Measurements from ENCODE around the gene TMEM53. TPM values are rescaled to one million over a fixed set of nuclear protein-coding genes. Genes with fewer than 3 reads are reported as not detected.

TMEM53 gene
- total RNA-seq (5.6 and 8.1 TPM in 2 replicates), polyA plus RNA-seq (11.6 and 12.4 TPM in 2 replicates), polyA minus RNA-seq (ENCODE audit: low replicate concordance) (15.9 and 37.0 TPM in 2 replicates)
- 16.4 and 16.8 TPM in 2 replicates for polyA plus RNA-seq (2012)

DNA sequence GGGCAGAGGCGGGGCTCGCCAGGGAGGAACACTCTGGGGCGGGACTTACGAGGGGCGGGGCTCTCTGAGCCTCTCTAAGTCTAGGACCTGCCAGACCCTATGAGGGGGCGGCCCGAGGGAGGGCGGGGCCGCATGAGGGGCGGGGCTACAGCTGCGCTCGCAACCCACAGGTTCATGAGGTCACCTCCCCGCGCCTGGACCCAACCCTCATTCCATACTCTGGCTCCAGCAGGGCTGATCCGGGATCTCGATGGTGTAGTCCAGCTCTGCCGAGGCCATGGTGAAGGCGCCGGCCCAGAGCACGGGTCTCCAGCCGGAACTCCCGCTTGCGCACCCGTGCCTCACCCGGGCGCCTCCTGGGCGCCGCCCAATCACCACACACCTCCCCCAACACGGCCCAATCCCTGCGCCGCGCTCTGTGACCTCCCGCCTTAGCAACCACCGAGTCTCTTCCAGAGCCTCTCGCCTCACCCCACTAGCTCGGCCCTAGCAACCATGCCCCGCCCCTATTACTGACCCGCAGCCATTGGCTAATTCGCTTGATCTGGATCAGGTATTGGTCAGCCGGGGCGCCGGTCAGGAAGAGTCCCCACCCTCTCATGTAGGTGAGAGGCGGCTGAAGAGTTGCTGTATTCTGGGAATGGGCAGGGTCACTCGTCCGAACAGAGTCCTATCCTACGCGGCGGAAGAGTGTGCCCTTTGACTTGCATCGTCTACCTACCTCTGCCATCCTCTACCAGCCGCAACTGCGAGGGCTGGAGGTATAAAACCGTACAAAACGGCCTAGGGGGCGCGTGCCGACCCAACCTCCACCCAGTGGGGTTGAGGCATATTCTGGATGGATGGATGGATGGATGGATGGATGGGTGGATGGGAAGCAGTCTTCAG lies at the start of gene TMEM53, which contains the start of gene ARMH1:
TMEM53 (minus strand) TSS at position 369 of the 888 bp plus-strand sequence; CDS start at position 279, 90 bp downstream.
ARMH1 (plus strand) TSS at position 602 of the 888 bp plus-strand sequence. CDS start 14,984 bp downstream, outside the sequence.
- DNase-seq (ENCODE audit: low read depth in 2 of 2): peak; percentile 99

GRCh38 chr1:44723496-44724295 lies 49.4 kb upstream of the TMEM53 start:
- Histone ChIP-seq H3K4me1 (ENCODE audit: control insufficient read depth, extremely low read depth, insufficient read depth, low read length) (peaks cover 3% of the 10 kb centered on the region), H3K9me3 (ENCODE audit: control insufficient read depth, insufficient read depth, low read depth, low read length) (no peaks in the 10 kb centered on the region), H3K4me2 (ENCODE audit: extremely low read depth, insufficient read depth, low read length) (no peak overlapping the region), H3K27ac (ENCODE audit: insufficient read depth, low read length) (no peak overlapping the region), H2AFZ (ENCODE audit: low read length) (no peak overlapping the region), H3K79me2 (ENCODE audit: control insufficient read depth, insufficient read depth, low read length) (no peaks in the 10 kb centered on the region), H3K27me3 (ENCODE audit: control insufficient read depth, insufficient read depth, low read length) (no peaks in the 10 kb centered on the region), H3K4me3 (replicated peaks in 1 of 4; ENCODE audit: control extremely low read depth in 1 of 4, insufficient read depth in 1 of 4, low read depth in 3 of 4, low read length in 4 of 4) (no peak overlapping the region), H3K36me3 (ENCODE audit: control insufficient read depth, insufficient read depth, low read length) (no peaks in the 10 kb centered on the region), H4K20me1 (ENCODE audit: control insufficient read depth, extremely low read depth, insufficient read depth, low read length) (no peaks in the 10 kb centered on the region), H3K9ac (ENCODE audit: insufficient read depth, low read length) (no peak overlapping the region)
- TF ChIP-seq CTCF (conservative IDR thresholded peaks at IDR 0.05 in 1 of 2, IDR thresholded peaks at IDR 0.05 in 1 of 2; ENCODE audit: low read depth in 1 of 2, low read length in 2 of 2) (no peak), EZH2 (IDR thresholded peaks at IDR 0.05; ENCODE audit: low read length, missing control alignments) (no peak)
- DNase-seq (ENCODE audit: low read depth in 2 of 2): no peak

More for the DNA sequence above, at the start of gene TMEM53, which contains the start of gene ARMH1:
- Histone ChIP-seq H3K4me1 (ENCODE audit: control insufficient read depth, extremely low read depth, insufficient read depth, low read length) (peaks cover 16% of the 10 kb centered on the region), H3K9ac (ENCODE audit: insufficient read depth, low read length) (peak within 1 kb of the TSS; percentile 79), H4K20me1 (ENCODE audit: control insufficient read depth, extremely low read depth, insufficient read depth, low read length) (no peaks in the 10 kb centered on the region), H3K9me3 (ENCODE audit: control insufficient read depth, insufficient read depth, low read depth, low read length) (no peaks in the 10 kb centered on the region), H3K27ac (ENCODE audit: insufficient read depth, low read length) (peak within 1 kb of the TSS; percentile 83), H3K36me3 (ENCODE audit: control insufficient read depth, insufficient read depth, low read length) (no peaks in the 10 kb centered on the region), H2AFZ (ENCODE audit: low read length) (peak within 1 kb of the TSS; percentile 60), H3K4me3 (replicated peaks in 1 of 4; ENCODE audit: control extremely low read depth in 1 of 4, insufficient read depth in 1 of 4, low read depth in 3 of 4, low read length in 4 of 4) (peak within 1 kb of the TSS; percentile 40 to 77 (median 60)), H3K4me2 (ENCODE audit: extremely low read depth, insufficient read depth, low read length) (peak within 1 kb of the TSS; percentile 84), H3K27me3 (ENCODE audit: control insufficient read depth, insufficient read depth, low read length) (no peaks in the 10 kb centered on the region), H3K79me2 (ENCODE audit: control insufficient read depth, insufficient read depth, low read length) (no peaks in the 10 kb centered on the region)
- TF ChIP-seq CTCF (conservative IDR thresholded peaks at IDR 0.05 in 1 of 2, IDR thresholded peaks at IDR 0.05 in 1 of 2; ENCODE audit: low read depth in 1 of 2, low read length in 2 of 2) (no peak), EZH2 (IDR thresholded peaks at IDR 0.05; ENCODE audit: low read length, missing control alignments) (no peak)

GRCh38 chr1:44723064-44723463 lies 48.8 kb upstream of the TMEM53 start:
- Histone ChIP-seq H3K9ac (ENCODE audit: insufficient read depth, low read length) (no peak overlapping the region), H3K36me3 (ENCODE audit: control insufficient read depth, insufficient read depth, low read length) (no peaks in the 10 kb centered on the region), H3K79me2 (ENCODE audit: control insufficient read depth, insufficient read depth, low read length) (no peaks in the 10 kb centered on the region), H2AFZ (ENCODE audit: low read length) (no peak overlapping the region), H3K4me1 (ENCODE audit: control insufficient read depth, extremely low read depth, insufficient read depth, low read length) (peaks cover 3% of the 10 kb centered on the region), H3K27me3 (ENCODE audit: control insufficient read depth, insufficient read depth, low read length) (no peaks in the 10 kb centered on the region), H3K27ac (ENCODE audit: insufficient read depth, low read length) (no peak overlapping the region), H3K9me3 (ENCODE audit: control insufficient read depth, insufficient read depth, low read depth, low read length) (no peaks in the 10 kb centered on the region), H3K4me3 (replicated peaks in 1 of 4; ENCODE audit: control extremely low read depth in 1 of 4, insufficient read depth in 1 of 4, low read depth in 3 of 4, low read length in 4 of 4) (no peak overlapping the region), H3K4me2 (ENCODE audit: extremely low read depth, insufficient read depth, low read length) (no peak overlapping the region), H4K20me1 (ENCODE audit: control insufficient read depth, extremely low read depth, insufficient read depth, low read length) (no peaks in the 10 kb centered on the region)
- no peak for TF ChIP-seq EZH2 (IDR thresholded peaks at IDR 0.05; ENCODE audit: low read length, missing control alignments)
- no peak for TF ChIP-seq CTCF (conservative IDR thresholded peaks at IDR 0.05 in 1 of 2, IDR thresholded peaks at IDR 0.05 in 1 of 2; ENCODE audit: low read depth in 1 of 2, low read length in 2 of 2)
- no peak for DNase-seq (ENCODE audit: low read depth in 2 of 2)
